Islet of Langerhans (tissue), 1 donor: ENCODE measurements around the gene SAT1.

Experiments
- FAIRE-seq: peaks from one replicate; lab custom pipeline; 2011; peaks lifted over from hg19 to GRCh38; lab: Jason Lieb, UNC

Gene SAT1

GRCh38 chrX:23811108-23811651, 28.2 kb downstream of the SAT1 start:
- no peak for FAIRE-seq

GRCh38 chrX:23811656-23812055, 28.7 kb downstream of the SAT1 start:
- no peak for FAIRE-seq

- FAIRE-seq: no peak
Measured at GRCh38 chrX:23813808-23814207, 30.8 kb downstream of the SAT1 start.

GRCh38 chrX:23815376-23815775, 32.4 kb downstream of the SAT1 start:
- no peak for FAIRE-seq

- FAIRE-seq: no peak
Measured at GRCh38 chrX:23816179-23816578, 33.2 kb downstream of the SAT1 start.

- FAIRE-seq: no peak
Measured at GRCh38 chrX:23817979-23818336, 35.0 kb downstream of the SAT1 start.

GRCh38 chrX:23819385-23820234, 36.6 kb downstream of the SAT1 start:
- no peak for FAIRE-seq

GRCh38 chrX:23820235-23820782, 37.3 kb downstream of the SAT1 start:
- FAIRE-seq: no peak

GRCh38 chrX:23821847-23822246, 38.9 kb downstream of the SAT1 start:
- no peak for FAIRE-seq

GRCh38 chrX:23822397-23822796, 39.4 kb downstream of the SAT1 start:
- FAIRE-seq: no peak

- no peak for FAIRE-seq
Measured at GRCh38 chrX:23822841-23823240, 39.9 kb downstream of the SAT1 start.

GRCh38 chrX:23825675-23826074, 42.7 kb downstream of the SAT1 start:
- FAIRE-seq: no peak

- FAIRE-seq: no peak
Measured at GRCh38 chrX:23826216-23826615, 43.2 kb downstream of the SAT1 start.

GRCh38 chrX:23826653-23827052, 43.7 kb downstream of the SAT1 start:
- FAIRE-seq: no peak

GRCh38 chrX:23828881-23829280, 45.9 kb downstream of the SAT1 start:
- no peak for FAIRE-seq

GRCh38 chrX:23832721-23833120, 49.7 kb downstream of the SAT1 start:
- FAIRE-seq: no peak
